ENCODE data around the gene SPATA6L.

The SPATA6L gene

DNA sequence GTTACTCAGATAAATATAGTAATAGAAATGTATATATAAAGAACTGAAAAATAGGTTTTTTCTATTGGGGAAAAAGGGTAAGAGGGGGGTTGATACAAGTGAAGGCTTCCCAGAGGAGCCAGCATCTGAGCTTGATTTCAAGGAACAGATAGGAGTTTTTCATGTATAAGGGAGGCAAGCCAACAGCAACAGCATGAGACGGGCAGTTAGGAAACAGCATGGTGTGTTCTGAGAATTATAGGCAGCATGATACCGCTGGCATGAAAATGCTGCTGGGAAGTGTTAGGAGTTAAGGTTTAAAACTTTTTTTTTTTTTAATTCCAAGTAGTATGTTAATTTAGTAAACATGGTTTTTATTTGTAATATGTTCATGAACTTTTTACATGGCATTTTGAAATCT is 22.7 kb upstream of the SPATA6L start:
- TF ChIP-seq, protein P1, sequence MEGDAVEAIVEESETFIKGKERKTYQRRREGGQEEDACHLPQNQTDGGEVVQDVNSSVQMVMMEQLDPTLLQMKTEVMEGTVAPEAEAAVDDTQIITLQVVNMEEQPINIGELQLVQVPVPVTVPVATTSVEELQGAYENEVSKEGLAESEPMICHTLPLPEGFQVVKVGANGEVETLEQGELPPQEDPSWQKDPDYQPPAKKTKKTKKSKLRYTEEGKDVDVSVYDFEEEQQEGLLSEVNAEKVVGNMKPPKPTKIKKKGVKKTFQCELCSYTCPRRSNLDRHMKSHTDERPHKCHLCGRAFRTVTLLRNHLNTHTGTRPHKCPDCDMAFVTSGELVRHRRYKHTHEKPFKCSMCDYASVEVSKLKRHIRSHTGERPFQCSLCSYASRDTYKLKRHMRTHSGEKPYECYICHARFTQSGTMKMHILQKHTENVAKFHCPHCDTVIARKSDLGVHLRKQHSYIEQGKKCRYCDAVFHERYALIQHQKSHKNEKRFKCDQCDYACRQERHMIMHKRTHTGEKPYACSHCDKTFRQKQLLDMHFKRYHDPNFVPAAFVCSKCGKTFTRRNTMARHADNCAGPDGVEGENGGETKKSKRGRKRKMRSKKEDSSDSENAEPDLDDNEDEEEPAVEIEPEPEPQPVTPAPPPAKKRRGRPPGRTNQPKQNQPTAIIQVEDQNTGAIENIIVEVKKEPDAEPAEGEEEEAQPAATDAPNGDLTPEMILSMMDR (IDR thresholded peaks at IDR 0.05; ENCODE audit: borderline replicate concordance, control extremely low read depth, extremely low read depth, insufficient read depth, missing control alignments): no peak
- no peak for DNase-seq (ENCODE audit: low spot score)

DNA sequence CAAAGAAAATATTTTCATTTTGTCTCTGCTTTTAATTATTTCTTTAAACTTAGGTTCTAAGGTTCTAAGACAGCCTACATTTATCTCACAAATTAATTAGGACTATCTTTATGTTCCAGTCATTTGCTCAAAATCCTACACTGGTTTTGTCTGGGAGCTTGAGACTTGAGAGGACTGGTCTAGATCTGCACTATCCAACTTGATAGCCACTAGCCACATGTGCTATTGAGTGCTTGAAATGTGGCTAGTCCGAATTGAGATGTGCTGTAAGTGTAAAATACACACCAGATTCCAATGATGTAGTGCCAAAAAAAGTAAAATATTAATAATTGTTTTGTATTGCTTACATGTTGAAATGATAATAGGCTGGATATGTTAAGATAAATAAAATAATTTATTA is 20.3 kb upstream of the SPATA6L start:
- DNase-seq (ENCODE audit: low spot score): no peak
- in situ Hi-C loops (cut with MboI; ENCODE audit: low sequenced_read_pairs, unreplicated experiment): no loop called here
- TF ChIP-seq, protein P1 (IDR thresholded peaks at IDR 0.05; ENCODE audit: borderline replicate concordance, control extremely low read depth, extremely low read depth, insufficient read depth, missing control alignments): no peak

More for the DNA sequence above, 22.7 kb upstream of the SPATA6L start:
- in situ Hi-C loops (cut with MboI; ENCODE audit: low sequenced_read_pairs, unreplicated experiment): no loop called here

DNA sequence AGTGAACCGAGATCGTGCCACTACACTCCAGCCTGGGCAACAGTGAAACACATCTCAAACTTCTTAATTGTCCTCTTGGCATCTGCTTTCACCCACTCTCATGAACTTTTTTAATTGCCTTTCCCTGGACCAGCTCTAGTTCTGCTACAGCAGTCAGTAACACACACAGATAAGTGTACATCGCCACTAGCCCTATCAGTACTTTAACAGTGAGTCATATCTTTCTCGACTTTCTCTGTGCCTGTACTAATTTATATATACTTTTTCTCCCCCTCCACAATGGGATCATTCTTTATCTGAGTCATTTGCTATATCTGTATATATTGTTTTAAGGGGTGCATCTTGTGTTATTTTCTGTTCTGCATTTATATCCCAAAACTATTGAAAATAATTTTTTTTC is 19.8 kb upstream of the SPATA6L start:
- TF ChIP-seq, protein P1 (IDR thresholded peaks at IDR 0.05; ENCODE audit: borderline replicate concordance, control extremely low read depth, extremely low read depth, insufficient read depth, missing control alignments): no peak
- in situ Hi-C loops (cut with MboI; ENCODE audit: low sequenced_read_pairs, unreplicated experiment): no loop called here
- no peak for DNase-seq (ENCODE audit: low spot score)

DNA sequence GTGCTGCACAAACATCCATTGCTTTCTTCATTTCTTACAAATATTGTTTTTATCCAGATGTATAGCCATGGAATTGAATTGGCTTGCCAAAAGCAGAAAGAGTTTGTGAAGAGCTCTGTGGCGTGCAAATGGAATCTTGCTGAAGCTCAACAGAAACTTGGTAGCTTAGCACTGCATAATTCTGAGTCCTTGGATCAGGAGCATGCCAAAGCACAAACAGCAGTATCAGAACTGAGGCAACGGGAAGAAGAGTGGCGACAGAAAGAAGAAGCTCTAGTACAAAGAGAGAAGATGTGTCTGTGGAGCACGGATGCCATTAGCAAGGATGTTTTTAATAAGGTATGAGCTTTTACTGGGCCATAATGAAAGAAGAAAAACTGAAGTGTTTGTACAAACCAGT is 18.5 kb upstream of the SPATA6L start:
- in situ Hi-C loops (cut with MboI; ENCODE audit: low sequenced_read_pairs, unreplicated experiment): no loop called here
- TF ChIP-seq, protein P1 (IDR thresholded peaks at IDR 0.05; ENCODE audit: borderline replicate concordance, control extremely low read depth, extremely low read depth, insufficient read depth, missing control alignments): no peak
- no peak for DNase-seq (ENCODE audit: low spot score)

DNA sequence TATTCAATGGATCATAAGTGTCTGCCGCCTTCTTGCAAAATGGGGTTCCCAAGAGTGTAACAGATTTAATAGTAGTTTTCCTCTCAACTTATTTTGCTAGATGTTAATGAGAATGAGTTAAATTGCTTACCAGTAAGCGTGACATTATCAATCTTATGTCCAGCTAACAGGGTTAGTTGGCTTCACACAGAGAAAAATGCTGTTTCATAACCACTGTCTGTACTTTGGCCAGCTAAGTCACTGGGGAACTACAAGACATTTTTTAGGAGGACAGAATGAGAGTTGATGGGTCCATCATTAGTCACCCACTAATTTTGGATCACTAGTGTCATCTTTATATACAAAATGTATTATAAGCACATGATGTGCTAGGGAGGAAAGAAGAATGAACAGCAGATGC is 14.5 kb upstream of the SPATA6L start:
- in situ Hi-C loops (cut with MboI; ENCODE audit: low sequenced_read_pairs, unreplicated experiment): no loop called here
- DNase-seq (ENCODE audit: low spot score): no peak
- TF ChIP-seq, protein P1 (IDR thresholded peaks at IDR 0.05; ENCODE audit: borderline replicate concordance, control extremely low read depth, extremely low read depth, insufficient read depth, missing control alignments): no peak

DNA sequence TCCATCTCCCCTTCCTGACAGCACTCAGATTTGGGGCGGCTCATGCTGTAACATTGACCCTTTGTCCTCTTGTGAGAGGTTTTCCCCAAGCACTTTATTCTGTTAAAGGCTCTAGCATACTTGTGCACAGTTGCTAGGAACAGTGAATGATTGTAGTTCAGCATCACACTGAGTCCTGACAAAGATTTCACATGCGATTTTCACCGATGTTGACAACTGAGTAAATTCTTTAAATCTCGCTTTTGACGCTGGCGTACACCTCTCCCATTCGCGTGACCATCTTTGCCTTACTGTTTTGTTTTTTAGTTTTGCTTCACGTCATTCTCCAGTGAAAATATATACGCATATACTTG is 13.9 kb upstream of the SPATA6L start:
- no peak for DNase-seq (ENCODE audit: low spot score)
- TF ChIP-seq, protein P1 (IDR thresholded peaks at IDR 0.05; ENCODE audit: borderline replicate concordance, control extremely low read depth, extremely low read depth, insufficient read depth, missing control alignments): no peak

More for the DNA sequence above, 13.9 kb upstream of the SPATA6L start:
- in situ Hi-C loops (cut with MboI; ENCODE audit: low sequenced_read_pairs, unreplicated experiment): no loop called here

All from GM13976 (cell line).